Endothelial cell of umbilical vein (primary cell): ENCODE data around the gene CROT. TPM values are rescaled to one million over a fixed set of nuclear protein-coding genes. Genes with fewer than 3 reads are reported as not detected.

Experiments
- BruUV-seq: library from RNA; stranded (reverse); fragments of 400-500 nt; replicated peaks from 2 replicates; lab custom pipeline; 2021; lab: Mats Ljungman, UMichigan
- CTCF ChIA-PET: fragments of 300-600, 350-600 bp; sonication (Branson Sonifier 250); formaldehyde crosslinking; loops from one replicate; lab custom pipeline; 2021; ENCODE audit warnings: antibody characterized with exemption, inconsistent platforms; lab: Charles Lee
- POLR2A ChIA-PET: fragments of 300-600, 350-600 bp; sonication (Branson Sonifier 250); formaldehyde crosslinking; loops from one replicate; lab custom pipeline; 2021; ENCODE audit warnings: antibody characterized with exemption, inconsistent platforms; lab: Charles Lee
- DNase-seq: peaks from one replicate; pipeline ENCODE4 v3.0.0-alpha.2; 2011; ENCODE audit warnings: low read depth, low spot score
- FAIRE-seq: peaks from 2 replicates; lab custom pipeline; 2011; peaks lifted over from hg19 to GRCh38; lab: Jason Lieb, UNC
- H2AFZ ChIP-seq: 2 replicates; pipeline ENCODE4 v1.6.0; 2012; ENCODE audit warnings: low read depth, low read length, control low read depth, inconsistent platforms
- H3K27ac ChIP-seq: 2 replicates; pipeline ENCODE4 v1.5.1; 2011; ENCODE audit warnings: low read depth, mild to moderate bottlenecking, control low read depth, low read length, moderate library complexity; ENCODE audit not compliant: insufficient read depth
- H3K27me3 ChIP-seq, 2 experiments: 2 replicates each; pipeline versions ENCODE4 v1.6.0 to v1.6.1; 2011; ENCODE audit warnings: low read length in 2 of 2, mixed read lengths in 1 of 2; ENCODE audit not compliant: control insufficient read depth in 2 of 2, insufficient read depth in 2 of 2
- H3K36me3 ChIP-seq, 2 experiments: 2 replicates in 1 of 2; 3 replicates in 1 of 2; pipeline ENCODE4 v1.5.1; 2011; ENCODE audit warnings: low read length in 2 of 2, mild to moderate bottlenecking in 1 of 2, moderate library complexity in 1 of 2; ENCODE audit not compliant: control insufficient read depth in 2 of 2, insufficient read depth in 2 of 2; ENCODE audit errors: extremely low read depth in 1 of 2
- H3K4me1 ChIP-seq: 3 replicates; pipeline ENCODE4 v1.5.1; 2011; ENCODE audit warnings: mild to moderate bottlenecking, low read length; ENCODE audit not compliant: control insufficient read depth, insufficient read depth; ENCODE audit errors: extremely low read depth
- H3K4me2 ChIP-seq: 2 replicates; pipeline ENCODE4 v1.6.1; 2011; ENCODE audit warnings: low read length, control low read depth, mixed read lengths; ENCODE audit not compliant: insufficient read depth
- H3K4me3 ChIP-seq, 3 experiments: fragments of 200-600 bp in 1 of 3; sonication (generic), shearing (Covaris generic) in 1 of 3; replicated peaks in 1 of 3; 2 replicates each; pipeline ENCODE4 v1.5.1; 2011 to 2016; ENCODE audit warnings: control low read depth in 3 of 3, low read length in 3 of 3, mild to moderate bottlenecking in 2 of 3, inconsistent platforms in 1 of 3, low read depth in 1 of 3, moderate library complexity in 1 of 3; ENCODE audit not compliant: insufficient read depth in 1 of 3
- H3K79me2 ChIP-seq: 2 replicates; pipeline ENCODE4 v1.6.0; 2012; ENCODE audit warnings: low read length, inconsistent platforms; ENCODE audit not compliant: control insufficient read depth, insufficient read depth
- H3K9ac ChIP-seq: replicated peaks from 2 replicates; pipeline ENCODE3; 2011; ENCODE audit warnings: low read length, control low read depth; ENCODE audit not compliant: insufficient read depth; ENCODE audit errors: extremely low read depth
- H3K9me1 ChIP-seq: replicated peaks from 3 replicates; pipeline ENCODE4 v1.6.0; 2011; ENCODE audit warnings: mild to moderate bottlenecking, low read length; ENCODE audit not compliant: control insufficient read depth, insufficient read depth; ENCODE audit errors: extremely low read depth
- H3K9me3 ChIP-seq: replicated peaks from 2 replicates; pipeline ENCODE4 v1.5.1; 2012; ENCODE audit warnings: low read length, inconsistent platforms; ENCODE audit not compliant: control insufficient read depth, insufficient read depth
- H4K20me1 ChIP-seq: replicated peaks from 2 replicates; pipeline ENCODE3; 2011; ENCODE audit warnings: mild to moderate bottlenecking, low read length; ENCODE audit not compliant: control insufficient read depth, insufficient read depth; ENCODE audit errors: extremely low read depth
- EZH2 ChIP-seq: IDR thresholded peaks from 2 replicates; pipeline ENCODE4 v1.6.1; 2012; ENCODE audit warnings: borderline replicate concordance, low read depth, mild to moderate bottlenecking, moderate library complexity, low read length, inconsistent platforms; ENCODE audit not compliant: severe bottlenecking
- FOS ChIP-seq: IDR thresholded peaks from 2 replicates; pipeline ENCODE4 v1.6.1; 2011; ENCODE audit warnings: mild to moderate bottlenecking, low read length, moderate library complexity, borderline replicate concordance; ENCODE audit not compliant: insufficient read depth
- GATA2 ChIP-seq: IDR thresholded peaks from 2 replicates; pipeline ENCODE4 v1.7.0; 2011; ENCODE audit warnings: low read depth, mild to moderate bottlenecking, moderate library complexity, mixed read lengths, low read length; ENCODE audit not compliant: insufficient read length, insufficient read depth
- JUN ChIP-seq: IDR thresholded peaks from 2 replicates; pipeline ENCODE4 v1.6.1; 2011; ENCODE audit warnings: borderline replicate concordance, low read depth; ENCODE audit not compliant: insufficient read length, insufficient read depth
- MAX ChIP-seq: IDR thresholded peaks from 2 replicates; pipeline ENCODE4 v1.6.1; 2011; ENCODE audit not compliant: insufficient read depth, insufficient read length
- MYC ChIP-seq: IDR thresholded peaks from one replicate; pipeline ENCODE4 v1.6.1; 2011; ENCODE audit warnings: mild to moderate bottlenecking, low read depth, low read length
- POLR2A ChIP-seq: IDR thresholded peaks from 2 replicates; pipeline ENCODE4 v1.6.1; 2012; ENCODE audit warnings: low read depth, mild to moderate bottlenecking, control low read depth, low read length
- POLR2AphosphoS5 ChIP-seq: IDR thresholded peaks from 2 replicates; pipeline ENCODE4 v1.6.1; 2012; ENCODE audit warnings: low read depth, mild to moderate bottlenecking, control low read depth, low read length, moderate library complexity; ENCODE audit not compliant: insufficient read depth
- dilution Hi-C: fragments of 300-500 bp; cut with MboI; formaldehyde crosslinking; loops from one replicate; pipeline ENCODE4 v1.15.0; 2019; ENCODE audit warnings: low sequenced_read_pairs; ENCODE audit not compliant: extremely low pct_ligation_motif_present
- intact Hi-C: fragments of 100-400 bp; cut with micrococcal nuclease; formaldehyde crosslinking; loops from one replicate; pipeline ENCODE4 v1.10.0; 2022
- polyA plus RNA-seq, 4 experiments: library from polyadenylated mRNA; depleted of rRNA in 3 of 4; stranded (reverse) in 3 of 4; unstranded in 1 of 4; fragments of >200 nt; gene quantifications; 2 replicates each; pipeline versions ENCODE4 v1.2.1 to v1.2.3, GENCODE V29; 2011 to 2012; ENCODE audit warnings: missing spikeins in 1 of 4
- total RNA-seq: library from RNA; stranded (reverse); gene quantifications from 2 replicates; pipeline ENCODE4 v1.2.3, GENCODE V29; 2021

CROT gene
- total and polyA plus RNA-seq, 2 donors (not counting 3 experiments of a cell fraction or from before 2014, with no cell fraction given) = 3.3 to 6.6 TPM

GRCh38 chr7:87339373-87339897, 6.0 kb upstream of the CROT start:
- no peak overlapping the region for H3K27ac ChIP-seq
- H3K79me2 ChIP-seq = no peaks in the 10 kb centered on the region
- peak; percentile 98 for DNase-seq
- TF ChIP-seq JUN (no peak), MAX (no peak), EZH2 (no peak), POLR2A (no peak), MYC (no peak), POLR2AphosphoS5 (no peak), GATA2 (no peak)
- H3K9me1 ChIP-seq = no peaks in the 10 kb centered on the region
- H3K36me3 ChIP-seq = no peaks in the 10 kb centered on the region
- intact Hi-C loops = no loop called here
- no peaks in the 10 kb centered on the region for H3K27me3 ChIP-seq
- H3K4me3 ChIP-seq = no peak overlapping the region
- H4K20me1 ChIP-seq = no peaks in the 10 kb centered on the region
- H3K9ac ChIP-seq = no peak overlapping the region
- CTCF ChIA-PET = interaction anchor here (1.0 kb wide), 1 partner anchor 13 kb away, joined by 4 read pairs; no protein-coding TSS in a partner anchor
- POLR2A ChIA-PET = no interaction called here
- H2AFZ ChIP-seq = no peak overlapping the region
- H3K4me1 ChIP-seq = peaks cover 5% of the 10 kb centered on the region
- H3K4me2 ChIP-seq = no peak overlapping the region
- FAIRE-seq = no peak
- no TSS peak for BruUV-seq
- dilution Hi-C loops = no loop called here
- no peaks in the 10 kb centered on the region for H3K9me3 ChIP-seq

- POLR2A ChIA-PET = no interaction called here
- no peaks in the 10 kb centered on the region for H3K27me3 ChIP-seq
- no peak overlapping the region for H3K27ac ChIP-seq
- H4K20me1 ChIP-seq = no peaks in the 10 kb centered on the region
- BruUV-seq = no TSS peak
- no peaks in the 10 kb centered on the region for H3K36me3 ChIP-seq
- dilution Hi-C loops = no loop called here
- no peak overlapping the region for H3K4me3 ChIP-seq
- CTCF ChIA-PET = no interaction called here
- TF ChIP-seq MYC (no peak), POLR2A (no peak), EZH2 (no peak), FOS (no peak)
- no peak overlapping the region for H3K4me2 ChIP-seq
- H2AFZ ChIP-seq = no peak overlapping the region
- FAIRE-seq = no peak
- no peaks in the 10 kb centered on the region for H3K9me1 ChIP-seq
- no peaks in the 10 kb centered on the region for H3K79me2 ChIP-seq
- no peak overlapping the region for H3K9ac ChIP-seq
- no peaks in the 10 kb centered on the region for H3K9me3 ChIP-seq
- intact Hi-C loops = loop anchor here (10.0 kb wide), 2 partner anchors 187 to 543 kb away; partner anchors contain the start of gene DMTF1
- DNase-seq = no peak
- H3K4me1 ChIP-seq = peaks cover 6% of the 10 kb centered on the region
Observed at GRCh38 chr7:87341441-87341840, 4.0 kb upstream of the CROT start.
